Body of pancreas (tissue), 4 donors: ENCODE measurements around the gene CRYGB. TPM values are rescaled to one million over a fixed set of nuclear protein-coding genes. Genes with fewer than 3 reads are reported as not detected.

Experiments used
- ATAC-seq: fragments of 150-250 bp; one replicate; pipeline ENCODE4 v1.9.1; 2016
- DNase-seq, 4 donors: peaks; one replicate each; pipeline ENCODE4 v3.0.0-alpha.2; 2019
- H3K27ac ChIP-seq, 4 donors: fragments of 200-600 bp; sonication (generic); 1 replicate in 3 of 4; 2 replicates in 1 of 4; pipeline versions ENCODE4 v1.5.1 to v1.6.1; 2016 to 2019; ENCODE audit warnings: mild to moderate bottlenecking in 1 of 4, mixed read lengths in 1 of 4, moderate library complexity in 1 of 4
- H3K27me3 ChIP-seq, 2 donors: fragments of 200-600 bp; sonication (generic); one replicate each; pipeline ENCODE4 v1.6.0; 2016; ENCODE audit warnings: mild to moderate bottlenecking in 1 of 2
- H3K36me3 ChIP-seq, 2 donors: fragments of 200-600 bp; sonication (generic); replicated peaks in 1 of 2; 2 replicates each; pipeline ENCODE4 v1.5.1; 2016; ENCODE audit warnings: low read depth in 2 of 2; ENCODE audit not compliant: insufficient read depth in 1 of 2
- H3K4me1 ChIP-seq: fragments of 200-600 bp; sonication (generic); one replicate; pipeline ENCODE4 v1.6.0; 2016
- H3K4me3 ChIP-seq, 2 donors: fragments of 200-600 bp; sonication (generic); 1 replicate in 1 of 2; 2 replicates in 1 of 2; pipeline ENCODE4 v1.5.1; 2016 to 2019
- H3K9me3 ChIP-seq, 3 donors: fragments of 200-600 bp; sonication (generic); 1 replicate in 2 of 3; 2 replicates in 1 of 3; pipeline ENCODE4 v1.5.1; 2016
- POLR2A ChIP-seq, 3 donors: fragments of 450-650 bp; IDR thresholded peaks; one replicate each; pipeline ENCODE4 v1.6.1; 2016; ENCODE audit warnings: antibody characterized with exemption in 3 of 3, mild to moderate bottlenecking in 2 of 3
- WGBS, 2 donors: methylation state at CpG; one replicate each; pipeline ENCODE4 v1.1.5; 2017; 5-methylcytosine and 5-hydroxymethylcytosine counted together
- intact Hi-C: fragments of 100-400 bp; cut with DNase I; formaldehyde crosslinking; loops from one replicate; pipeline ENCODE4 v1.15.1; 2023
- total RNA-seq, 2 donors: library from RNA; depleted of rRNA; stranded (reverse); fragments of >200 nt; gene quantifications; one replicate each; pipeline ENCODE4 v1.1.0, GENCODE V29; 2016
- TF ChIP-seq, protein P1 (sequence below), 7 experiments: fragments of 450-650 bp in 4 of 7; fragments of 200-600 bp in 3 of 7; sonication (generic) in 3 of 7; IDR thresholded peaks; one replicate each; pipeline ENCODE4 v1.5.1; 2016 to 2019; ENCODE audit warnings: antibody characterized with exemption in 7 of 7

CRYGB gene
- total RNA-seq, 2 donors from 2014 or later = not detected

DNA sequence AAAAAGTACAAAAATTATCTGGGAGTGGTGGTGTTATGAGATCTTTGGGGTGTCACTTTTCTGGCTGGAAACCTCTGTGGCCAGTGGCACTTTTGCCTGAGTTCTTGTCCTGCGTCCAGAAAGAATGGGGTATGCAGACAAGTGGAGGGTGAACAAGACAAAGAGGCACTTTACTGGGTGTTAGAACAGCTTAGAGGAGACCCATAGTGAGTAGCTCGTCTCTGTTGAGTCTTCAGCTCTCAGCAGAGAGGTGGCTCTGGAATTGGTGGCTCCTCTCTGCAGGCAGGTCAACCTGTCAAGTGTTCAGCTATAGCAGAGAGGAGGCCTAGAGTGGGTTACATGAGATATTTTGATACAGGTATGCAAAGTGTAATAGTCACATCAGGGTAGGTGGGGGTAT is 47.7 kb downstream of the CRYGB start:
- intact Hi-C loops = no loop called here
- 48 to 90% methylated on average over 1 to 2 of the region's 2 CpGs for WGBS, 2 donors

DNA sequence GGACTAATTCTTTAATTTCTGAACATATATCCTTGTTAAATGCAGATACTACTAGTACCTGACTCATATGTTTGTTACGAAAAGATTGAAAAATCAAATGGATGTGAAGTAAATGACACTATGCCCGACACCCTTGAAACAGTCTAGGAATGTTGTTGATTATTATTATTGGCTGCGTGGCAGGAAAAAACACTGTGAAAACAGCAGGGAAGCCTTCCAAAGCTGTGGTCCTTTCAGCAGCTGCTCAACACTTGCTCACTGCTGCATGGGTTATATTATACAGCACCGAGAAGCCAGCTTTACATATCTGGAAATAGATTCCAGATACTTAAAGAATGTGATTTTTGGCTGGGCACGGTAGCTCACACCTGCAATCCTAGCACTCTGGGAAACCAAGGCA is 48.2 kb downstream of the CRYGB start:
- Histone ChIP-seq H3K27ac (no peak overlapping the region), H3K4me1 (no peaks in the 10 kb centered on the region), H3K36me3 (no peaks in the 10 kb centered on the region), H3K9me3 (no peaks in the 10 kb centered on the region), H3K4me3 (no peak overlapping the region), H3K27me3 (no peaks in the 10 kb centered on the region)
- no peak for ATAC-seq
- no peak for DNase-seq
- TF ChIP-seq, protein P1, sequence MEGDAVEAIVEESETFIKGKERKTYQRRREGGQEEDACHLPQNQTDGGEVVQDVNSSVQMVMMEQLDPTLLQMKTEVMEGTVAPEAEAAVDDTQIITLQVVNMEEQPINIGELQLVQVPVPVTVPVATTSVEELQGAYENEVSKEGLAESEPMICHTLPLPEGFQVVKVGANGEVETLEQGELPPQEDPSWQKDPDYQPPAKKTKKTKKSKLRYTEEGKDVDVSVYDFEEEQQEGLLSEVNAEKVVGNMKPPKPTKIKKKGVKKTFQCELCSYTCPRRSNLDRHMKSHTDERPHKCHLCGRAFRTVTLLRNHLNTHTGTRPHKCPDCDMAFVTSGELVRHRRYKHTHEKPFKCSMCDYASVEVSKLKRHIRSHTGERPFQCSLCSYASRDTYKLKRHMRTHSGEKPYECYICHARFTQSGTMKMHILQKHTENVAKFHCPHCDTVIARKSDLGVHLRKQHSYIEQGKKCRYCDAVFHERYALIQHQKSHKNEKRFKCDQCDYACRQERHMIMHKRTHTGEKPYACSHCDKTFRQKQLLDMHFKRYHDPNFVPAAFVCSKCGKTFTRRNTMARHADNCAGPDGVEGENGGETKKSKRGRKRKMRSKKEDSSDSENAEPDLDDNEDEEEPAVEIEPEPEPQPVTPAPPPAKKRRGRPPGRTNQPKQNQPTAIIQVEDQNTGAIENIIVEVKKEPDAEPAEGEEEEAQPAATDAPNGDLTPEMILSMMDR (IDR thresholded peaks at IDR 0.05) = no peak
- no peak for TF ChIP-seq POLR2A (IDR thresholded peaks at IDR 0.05)
- intact Hi-C loops = no loop called here
- WGBS, 2 donors = 63 to 68% methylated on average over 5 of the region's 5 CpGs

More for the DNA sequence above, 47.7 kb downstream of the CRYGB start:
- Histone ChIP-seq H3K36me3 (no peaks in the 10 kb centered on the region), H3K9me3 (no peaks in the 10 kb centered on the region), H3K27ac (no peak overlapping the region), H3K4me1 (no peaks in the 10 kb centered on the region), H3K27me3 (no peaks in the 10 kb centered on the region), H3K4me3 (no peak overlapping the region)
- DNase-seq (no peak), ATAC-seq (no peak)
- TF ChIP-seq, protein P1 (IDR thresholded peaks at IDR 0.05) = no peak
- no peak for TF ChIP-seq POLR2A (IDR thresholded peaks at IDR 0.05)

DNA sequence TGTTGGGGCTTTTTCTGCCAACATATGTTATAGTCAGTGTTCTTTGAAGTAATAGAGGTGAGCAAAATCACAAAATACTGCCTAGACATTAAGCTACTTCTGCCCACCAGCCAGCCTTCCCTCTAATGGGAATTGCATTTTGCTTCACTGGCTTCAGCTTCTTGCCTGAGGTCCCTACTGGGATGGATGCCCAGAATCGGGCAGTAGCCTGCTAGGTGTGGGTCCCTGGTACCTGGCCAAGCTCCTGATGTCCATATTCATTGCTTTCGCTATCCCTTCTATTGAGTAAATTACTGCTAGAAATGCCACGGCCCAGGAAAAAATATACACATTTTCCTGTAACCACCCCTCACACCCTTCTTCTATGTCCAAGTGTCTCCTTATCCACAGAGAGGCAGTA is 48.6 kb downstream of the CRYGB start:
- Histone ChIP-seq H3K27me3 (no peaks in the 10 kb centered on the region), H3K4me3 (no peak overlapping the region), H3K9me3 (no peaks in the 10 kb centered on the region), H3K36me3 (no peaks in the 10 kb centered on the region), H3K4me1 (no peaks in the 10 kb centered on the region), H3K27ac (no peak overlapping the region)
- no peak for TF ChIP-seq POLR2A (IDR thresholded peaks at IDR 0.05)
- TF ChIP-seq, protein P1 (IDR thresholded peaks at IDR 0.05) = no peak
- intact Hi-C loops = no loop called here
- WGBS, 2 donors = 56 to 62% methylated on average over 3 of the region's 3 CpGs
- DNase-seq (no peak), ATAC-seq (no peak)

DNA sequence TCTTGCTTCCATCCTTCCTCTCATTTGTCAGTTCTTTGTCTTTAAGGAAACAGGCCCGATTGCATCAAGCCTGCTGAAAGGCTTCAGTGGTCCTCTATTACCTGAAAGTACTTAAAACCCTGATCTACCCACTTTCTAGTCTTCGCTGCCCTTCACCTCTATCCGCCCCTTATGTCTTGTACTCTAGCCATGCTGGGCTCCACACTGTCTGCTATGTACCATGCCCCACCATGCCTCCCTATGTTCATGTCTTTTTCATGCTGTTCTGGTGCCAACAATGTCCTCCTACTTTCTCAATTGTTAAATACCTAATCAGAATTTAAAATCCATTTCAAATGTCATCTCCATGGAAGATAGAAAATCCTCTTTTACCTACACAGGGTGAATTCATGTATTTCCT is 49.9 kb downstream of the CRYGB start:
- DNase-seq = no peak
- Histone ChIP-seq H3K9me3 (no peaks in the 10 kb centered on the region), H3K4me3 (no peak overlapping the region), H3K27ac (no peak overlapping the region), H3K4me1 (no peaks in the 10 kb centered on the region), H3K27me3 (no peaks in the 10 kb centered on the region), H3K36me3 (no peaks in the 10 kb centered on the region)
- no peak for TF ChIP-seq POLR2A (IDR thresholded peaks at IDR 0.05)
- TF ChIP-seq, protein P1 (IDR thresholded peaks at IDR 0.05) = no peak
- ATAC-seq = no peak
- 80 to 81% methylated on average over 3 of the region's 3 CpGs for WGBS, 2 donors
- intact Hi-C loops = no loop called here

DNA sequence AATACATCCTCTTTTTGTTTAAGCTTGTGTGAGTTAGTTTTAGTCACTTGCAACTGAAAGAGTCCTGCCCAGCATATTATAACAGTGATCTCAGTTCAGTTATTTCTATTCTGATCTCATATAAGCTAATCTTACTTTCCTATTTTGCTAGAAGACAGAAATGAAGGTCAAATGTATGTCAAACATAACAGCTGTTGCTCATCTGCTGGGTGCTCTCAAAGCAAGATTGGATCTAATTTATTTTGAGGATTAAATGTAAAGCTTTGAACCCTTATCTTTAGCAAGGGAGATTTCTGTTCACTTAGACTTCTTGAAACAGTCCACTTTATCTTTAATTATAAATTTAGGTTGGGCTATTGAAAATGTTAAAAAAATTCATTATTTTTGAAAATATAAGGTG is 52.8 kb downstream of the CRYGB start:
- no peaks in the 10 kb centered on the region for H3K36me3 ChIP-seq
- no peak overlapping the region for H3K27ac ChIP-seq
- DNase-seq = no peak
- TF ChIP-seq, protein P1 (IDR thresholded peaks at IDR 0.05) = no peak
- no peak for TF ChIP-seq POLR2A (IDR thresholded peaks at IDR 0.05)
- no peak overlapping the region for H3K4me3 ChIP-seq
- H3K27me3 ChIP-seq = no peaks in the 10 kb centered on the region
- no peaks in the 10 kb centered on the region for H3K9me3 ChIP-seq
- H3K4me1 ChIP-seq = no peaks in the 10 kb centered on the region
- intact Hi-C loops = no loop called here
- no peak for ATAC-seq

Other genes starting within 250 kb of the CRYGB start
- gene PLEKHM3, start 120.6 kb downstream of the CRYGB start, total RNA-seq = 10 to 100 TPM; 14.0 to 15.2 TPM
- gene CRYGD, start 21.6 kb downstream of the CRYGB start, total RNA-seq = not detected
- gene CRYGC, start 16.3 kb downstream of the CRYGB start, total RNA-seq = not detected
- gene CRYGA, start 17.4 kb upstream of the CRYGB start, total RNA-seq = not detected
- not detected for gene C2orf80, start 43.9 kb upstream of the CRYGB start, total RNA-seq
- 10 to 100 TPM; 28.7 to 50.6 TPM for gene IDH1, start 108.9 kb upstream of the CRYGB start, total RNA-seq
- 10 to 100 TPM; 23.9 to 27.7 TPM for gene PIKFYVE, start 120.1 kb upstream of the CRYGB start, total RNA-seq